HG02623 (cell line): ENCODE data around the gene PNPLA2.

Source experiments
- ATAC-seq: cut with Tn5 transposase; IDR thresholded peaks from one replicate; pipeline ENCODE4 v1.9.1; 2021; ENCODE audit warnings: moderate library complexity; ENCODE audit not compliant: unreplicated experiment

PNPLA2 gene

GRCh38 chr11:842370-843002, 23.8 kb downstream of the PNPLA2 start, which contains the start of the genes POLR2L and TSPAN4:
Gene POLR2L, minus strand, starts transcription at chr11:842529. Its CDS starts 21 bp downstream, at chr11:842508.
Gene TSPAN4, plus strand, starts transcription at chr11:842852. Its CDS starts 7,453 bp downstream, at chr11:850305.
- peak; percentile 48 for ATAC-seq

- no peak for ATAC-seq
Measured at GRCh38 chr11:843086-843734, 24.5 kb downstream of the PNPLA2 start.

GRCh38 chr11:843818-844692, 25.3 kb downstream of the PNPLA2 start:
- no peak for ATAC-seq

GRCh38 chr11:844693-845644, 26.3 kb downstream of the PNPLA2 start:
- no peak for ATAC-seq

GRCh38 chr11:845872-846495, 27.3 kb downstream of the PNPLA2 start:
- ATAC-seq, result no peak

GRCh38 chr11:846496-847098, 27.9 kb downstream of the PNPLA2 start:
- ATAC-seq, result no peak

GRCh38 chr11:847876-848275, 29.2 kb downstream of the PNPLA2 start:
- no peak for ATAC-seq

- no peak for ATAC-seq
Measured at GRCh38 chr11:848380-848931, 29.7 kb downstream of the PNPLA2 start.

- ATAC-seq, result no peak
Measured at GRCh38 chr11:849104-849824, 30.6 kb downstream of the PNPLA2 start.

GRCh38 chr11:849951-850774, 31.4 kb downstream of the PNPLA2 start:
- ATAC-seq, result no peak

- ATAC-seq, result no peak
Measured at GRCh38 chr11:850775-851763, 32.4 kb downstream of the PNPLA2 start.

GRCh38 chr11:852762-853161, 34.0 kb downstream of the PNPLA2 start:
- ATAC-seq, result no peak

- ATAC-seq, result no peak
Measured at GRCh38 chr11:853682-854448, 35.2 kb downstream of the PNPLA2 start.

- ATAC-seq, result no peak
Measured at GRCh38 chr11:854601-855329, 36.1 kb downstream of the PNPLA2 start.

- no peak for ATAC-seq
Measured at GRCh38 chr11:855330-855674, 36.6 kb downstream of the PNPLA2 start.
